IPS-15b (cell line): Measurements from ENCODE around the gene RO60.
A peak's percentile ranks its signal among the peaks of the same experiment; 100 is the strongest.
"Not testable (repeated sequence)": the region's sequence is repeated elsewhere in the genome, so short reads cannot be mapped to it uniquely, and the experiment has no call there.

Source experiments
- H3K27me3 ChIP-seq: one replicate; pipeline ENCODE4 v1.6.1; 2013; ENCODE audit warnings: low read length; ENCODE audit not compliant: control insufficient read depth, insufficient read depth
- H3K36me3 ChIP-seq: one replicate; pipeline ENCODE4 v1.6.1; 2013; ENCODE audit warnings: low read length; ENCODE audit not compliant: control insufficient read depth, insufficient read depth
- H3K4me1 ChIP-seq: one replicate; pipeline ENCODE4 v1.6.1; 2013; ENCODE audit warnings: mild to moderate bottlenecking, low read length; ENCODE audit not compliant: control insufficient read depth, insufficient read depth
- H3K4me3 ChIP-seq: one replicate; pipeline ENCODE4 v1.5.1; 2013; ENCODE audit warnings: low read depth, low read length
- H3K9ac ChIP-seq: one replicate; pipeline ENCODE4 v1.6.1; 2013; ENCODE audit warnings: low read depth, mild to moderate bottlenecking, low read length
- H3K9me3 ChIP-seq: one replicate; pipeline ENCODE4 v1.6.1; 2013; ENCODE audit warnings: mild to moderate bottlenecking, low read length; ENCODE audit not compliant: control insufficient read depth, insufficient read depth

Gene RO60

GRCh38 chr1:193033610-193034009, 25.8 kb upstream of the RO60 start:
- Histone ChIP-seq H3K4me1 (no peaks in the 10 kb centered on the region), H3K27me3 (no peaks in the 10 kb centered on the region), H3K36me3 (no peaks in the 10 kb centered on the region), H3K9me3 (no peaks in the 10 kb centered on the region), H3K4me3 (no peak overlapping the region), H3K9ac (no peak overlapping the region)

GRCh38 chr1:193036337-193037047, 22.9 kb upstream of the RO60 start:
- no peaks in the 10 kb centered on the region for H3K36me3 ChIP-seq
- no peaks in the 10 kb centered on the region for H3K4me1 ChIP-seq

DNA sequence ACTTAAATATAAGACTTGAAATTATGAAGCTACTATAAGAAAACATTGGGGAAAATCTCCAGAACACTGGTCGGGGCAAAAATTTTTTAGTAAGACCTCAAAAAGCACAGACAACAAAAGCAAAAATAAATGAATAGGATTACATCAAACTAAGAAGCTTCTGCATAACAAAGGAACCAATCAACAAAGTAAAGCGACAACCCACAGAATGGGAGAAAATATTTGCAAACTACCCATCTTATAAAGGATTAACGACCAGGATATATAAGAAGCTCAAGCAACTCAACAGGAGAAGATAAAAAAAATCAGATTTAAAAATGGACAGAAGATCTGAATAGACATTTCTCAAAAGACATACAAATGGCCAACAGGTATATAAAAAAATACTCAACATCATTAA, 19.4 kb upstream of the RO60 start:
- Histone ChIP-seq H3K4me1 (no peaks in the 10 kb centered on the region), H3K4me3 (no peak overlapping the region), H3K9me3 (no peaks in the 10 kb centered on the region), H3K27me3 (no peaks in the 10 kb centered on the region), H3K9ac (no peak overlapping the region), H3K36me3 (no peaks in the 10 kb centered on the region)

More at GRCh38 chr1:193036337-193037047, 22.9 kb upstream of the RO60 start:
- Histone ChIP-seq H3K9ac (no peak overlapping the region), H3K4me3 (no peak overlapping the region), H3K27me3 (no peaks in the 10 kb centered on the region), H3K9me3 (no peaks in the 10 kb centered on the region)

DNA sequence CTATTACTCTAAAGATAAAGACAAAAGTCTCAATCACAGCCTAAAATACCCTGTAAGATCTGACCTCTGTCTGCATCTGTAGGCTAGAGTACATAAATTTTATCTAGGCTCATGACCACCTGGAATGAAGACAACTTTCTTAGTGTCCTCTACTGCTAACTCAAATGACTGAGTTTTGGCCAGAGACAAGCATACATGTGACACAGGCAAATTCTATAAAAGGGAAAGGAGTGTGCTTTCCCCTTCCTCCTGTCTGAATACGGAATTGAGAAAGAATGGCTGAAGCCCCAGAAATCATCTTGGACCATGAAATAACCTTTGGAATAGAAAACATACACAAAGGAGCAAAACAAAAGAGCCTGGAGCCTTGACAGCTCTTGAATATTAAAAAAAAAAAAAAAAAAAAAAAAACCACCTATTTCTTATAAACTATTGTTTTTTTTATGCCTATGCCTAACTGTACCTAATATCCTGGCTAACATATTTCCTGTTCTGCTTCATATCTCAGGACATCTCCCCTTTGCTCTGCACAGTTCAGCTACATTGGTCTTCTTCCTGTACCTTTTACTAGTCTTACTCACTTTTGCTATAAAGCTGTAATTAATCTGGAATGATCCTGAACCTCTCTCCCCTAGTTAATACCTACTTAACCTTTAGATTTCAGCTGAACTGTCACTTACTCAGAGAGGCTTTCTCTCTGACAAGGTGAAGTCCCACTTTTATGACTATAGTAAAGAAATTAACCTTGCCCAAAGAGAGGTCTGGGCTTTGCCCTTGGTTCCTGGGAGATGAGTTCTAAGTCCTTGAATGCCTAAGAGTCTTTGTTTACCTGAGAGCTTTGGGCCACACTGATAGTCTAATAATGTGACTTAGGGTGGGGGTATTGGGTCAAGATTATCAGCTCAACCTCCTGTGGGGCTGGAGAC, 16.4 kb upstream of the RO60 start:
- no peaks in the 10 kb centered on the region for H3K27me3 ChIP-seq
- H3K36me3 ChIP-seq: no peaks in the 10 kb centered on the region
- no peak overlapping the region for H3K9ac ChIP-seq
- no peaks in the 10 kb centered on the region for H3K4me1 ChIP-seq
- no peak overlapping the region for H3K4me3 ChIP-seq
- no peaks in the 10 kb centered on the region for H3K9me3 ChIP-seq

DNA sequence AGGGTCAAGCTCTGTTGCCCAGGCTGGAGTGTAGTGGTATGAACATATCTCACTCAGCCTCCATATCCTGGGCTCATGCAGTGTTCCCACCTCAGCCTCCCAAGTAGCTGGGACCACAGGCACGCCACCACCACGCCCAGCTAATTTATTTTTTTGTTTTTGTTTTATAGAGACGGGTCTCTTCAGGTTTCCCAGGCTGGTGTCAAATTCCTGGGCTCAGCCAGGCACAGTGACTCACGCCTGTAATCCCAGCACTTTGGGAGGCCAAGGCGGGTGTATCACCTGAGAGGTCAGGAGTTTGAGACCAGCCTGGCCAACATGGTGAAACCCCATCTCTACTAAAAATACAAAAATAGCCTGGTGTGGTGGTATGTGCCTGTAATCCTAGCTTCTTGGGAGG, 10.5 kb upstream of the RO60 start:
- H3K9me3 ChIP-seq, H3K36me3 ChIP-seq, H3K9ac ChIP-seq, H3K4me3 ChIP-seq, H3K27me3 ChIP-seq, H3K4me1 ChIP-seq: not testable (repeated sequence)

DNA sequence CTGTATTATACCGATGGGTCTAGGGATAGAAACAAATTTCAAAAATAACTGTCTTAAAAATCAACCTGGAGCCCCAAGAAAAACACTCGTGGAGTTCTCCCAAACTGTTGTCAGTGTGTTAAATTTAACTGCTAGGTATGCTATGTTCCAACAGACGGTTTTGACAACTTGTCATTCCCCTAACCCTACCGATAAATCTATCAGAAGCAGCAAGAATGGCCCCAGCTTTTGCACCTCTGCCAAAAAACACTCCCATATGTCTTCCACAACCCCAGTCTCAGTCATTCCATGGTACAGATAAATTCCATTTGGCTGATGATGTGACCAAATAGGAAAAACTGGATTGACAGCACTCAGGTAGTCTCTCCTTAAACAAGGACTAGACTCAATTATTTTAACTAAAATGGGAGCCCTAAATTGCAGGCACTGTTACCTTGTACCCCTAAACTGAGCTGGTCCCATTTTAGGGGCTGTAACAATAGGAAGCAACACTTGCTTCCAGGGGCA, 5.2 kb upstream of the RO60 start:
- Histone ChIP-seq H3K4me1 (peaks cover 3% of the 10 kb centered on the region), H3K9me3 (no peaks in the 10 kb centered on the region), H3K36me3 (peaks cover under 1% of the 10 kb centered on the region), H3K27me3 (no peaks in the 10 kb centered on the region), H3K4me3 (no peak overlapping the region), H3K9ac (no peak overlapping the region)

DNA sequence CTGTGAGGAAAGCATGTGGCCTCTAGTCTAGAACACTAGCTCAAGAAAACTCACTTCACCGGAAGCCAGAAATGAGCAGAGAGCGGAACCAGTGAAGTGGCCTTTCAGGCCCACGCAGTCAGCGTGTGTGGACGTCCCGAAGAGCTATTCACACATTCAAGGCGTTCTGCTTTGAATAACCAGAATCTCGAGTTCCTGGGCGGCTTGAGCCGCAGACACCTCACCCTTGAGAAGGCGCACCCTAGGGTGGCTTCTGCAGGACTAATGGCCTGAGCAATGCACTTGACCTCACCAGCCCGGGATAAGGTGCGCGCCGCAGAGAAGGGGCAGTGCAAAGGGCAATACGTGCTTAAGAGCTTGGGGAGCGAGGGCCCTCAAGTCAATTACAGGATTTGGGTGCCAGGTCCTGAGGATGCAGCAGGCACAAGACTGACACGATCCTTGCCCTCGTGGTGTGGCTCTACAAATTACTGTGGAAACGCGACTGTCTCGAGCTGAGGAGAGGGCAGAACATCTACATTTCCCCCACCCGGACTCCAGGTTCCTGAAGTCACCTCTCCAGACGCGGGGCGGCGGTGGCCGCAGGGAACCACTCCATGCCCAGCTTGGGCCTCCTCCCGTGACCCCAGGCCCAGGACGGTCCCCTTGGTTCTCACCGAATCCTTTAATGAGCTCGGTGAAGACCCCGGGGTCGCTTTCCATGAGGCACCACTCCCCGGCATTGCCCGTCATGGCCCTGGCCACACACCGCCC, 707 bp upstream of the RO60 start:
- Histone ChIP-seq H3K4me1 (peaks cover 3% of the 10 kb centered on the region), H3K4me3 (peak overlapping the region; percentile 98), H3K36me3 (peaks cover 3% of the 10 kb centered on the region), H3K9ac (peak overlapping the region; percentile 89), H3K27me3 (no peaks in the 10 kb centered on the region), H3K9me3 (no peaks in the 10 kb centered on the region)

- H3K27me3 ChIP-seq: no peaks in the 10 kb centered on the region
- H3K36me3 ChIP-seq: peaks cover 3% of the 10 kb centered on the region
- peaks cover 3% of the 10 kb centered on the region for H3K4me1 ChIP-seq
- peak overlapping the region; percentile 98 for H3K4me3 ChIP-seq
- H3K9me3 ChIP-seq: no peaks in the 10 kb centered on the region
- peak overlapping the region; percentile 97 for H3K9ac ChIP-seq
These were observed 647 bp downstream of the RO60 start for GRCh38 chr1:193060115-193060403.

GRCh38 chr1:193060406-193060805, 994 bp downstream of the RO60 start:
- no peaks in the 10 kb centered on the region for H3K9me3 ChIP-seq
- peaks cover 3% of the 10 kb centered on the region for H3K36me3 ChIP-seq
- no peaks in the 10 kb centered on the region for H3K27me3 ChIP-seq
- peak overlapping the region; percentile 97 for H3K9ac ChIP-seq
- H3K4me3 ChIP-seq: peak overlapping the region; percentile 98
- peaks cover 3% of the 10 kb centered on the region for H3K4me1 ChIP-seq

DNA sequence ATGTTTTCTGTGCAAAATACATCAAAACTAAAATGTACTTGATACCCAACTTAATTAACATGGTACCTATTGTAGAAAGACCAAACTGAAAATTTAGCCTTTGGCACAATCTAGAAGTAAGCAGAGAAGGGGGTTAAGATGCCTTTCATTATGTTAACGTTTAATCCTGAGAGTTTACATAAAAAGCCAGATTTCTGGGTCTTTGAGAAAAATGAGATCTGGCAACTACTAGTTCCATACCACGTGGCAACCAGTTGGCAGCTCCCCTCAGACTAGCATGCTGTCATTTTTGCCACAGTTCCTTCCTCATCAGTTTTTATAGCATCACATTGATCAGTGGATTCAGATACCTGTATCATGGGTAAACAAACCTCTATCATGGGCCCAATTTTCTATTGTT, 1.5 kb downstream of the RO60 start:
- Histone ChIP-seq H3K9me3 (no peaks in the 10 kb centered on the region), H3K9ac (peak overlapping the region; percentile 97), H3K4me1 (peaks cover 3% of the 10 kb centered on the region), H3K4me3 (peak overlapping the region; percentile 98), H3K36me3 (peaks cover 3% of the 10 kb centered on the region), H3K27me3 (no peaks in the 10 kb centered on the region)

- H3K36me3 ChIP-seq: peaks cover 3% of the 10 kb centered on the region
- no peaks in the 10 kb centered on the region for H3K27me3 ChIP-seq
- no peaks in the 10 kb centered on the region for H3K9me3 ChIP-seq
- H3K4me1 ChIP-seq: no peaks in the 10 kb centered on the region
- no peak overlapping the region for H3K9ac ChIP-seq
- H3K4me3 ChIP-seq: no peak overlapping the region
These were observed 3.5 kb downstream of the RO60 start for GRCh38 chr1:193062698-193063463.
